SK-N-SH (cell line): Measurements from ENCODE around the gene JOSD2. TPM values are rescaled to one million over a fixed set of nuclear protein-coding genes. Genes with fewer than 3 reads are reported as not detected.

Source experiments
- CTCF ChIA-PET: fragments of 300-600, 350-600 bp; formaldehyde crosslinking; extraction: SDS; loops from one replicate; lab custom pipeline; 2021; lab: Yijun Ruan, JAX
- POLR2A ChIA-PET: fragments of 350-600 bp; sonication (Branson Sonifier 250); formaldehyde crosslinking; extraction: SDS; loops from one replicate; lab custom pipeline; 2020; ENCODE audit warnings: antibody characterized with exemption, inconsistent platforms; lab: Yijun Ruan, JAX
- DNase-seq: peaks from one replicate; pipeline ENCODE4 v3.0.0; 2012
- H2AFZ ChIP-seq: fragments of 200-600 bp; sonication (generic); 2 replicates; pipeline ENCODE4 v1.8.1; 2016; ENCODE audit warnings: antibody characterized with exemption, mild to moderate bottlenecking, low read depth
- H3F3A ChIP-seq: fragments of 200-600 bp; sonication (generic); replicated peaks from 2 replicates; pipeline ENCODE3; 2016; ENCODE audit warnings: antibody characterized with exemption, mild to moderate bottlenecking; ENCODE audit not compliant: insufficient read depth
- H3K27ac ChIP-seq, 2 experiments: fragments of 200-500 bp in 1 of 2; fragments of 200-600 bp in 1 of 2; sonication (Bioruptor generic) in 1 of 2; sonication (generic), shearing (Covaris generic) in 1 of 2; 2 replicates each; pipeline versions ENCODE4 v1.5.1 to v1.6.1; 2014 to 2016; ENCODE audit warnings: low read depth in 2 of 2, inconsistent platforms in 1 of 2, low read length in 1 of 2, mild to moderate bottlenecking in 1 of 2, mixed read lengths in 1 of 2
- H3K27me3 ChIP-seq: fragments of 200-600 bp; sonication (generic), shearing (Covaris generic); 2 replicates; pipeline ENCODE4 v1.6.1; 2016; ENCODE audit warnings: mixed run types; ENCODE audit not compliant: insufficient read depth
- H3K36me3 ChIP-seq, 2 experiments: fragments of 200-500 bp in 1 of 2; fragments of 200-600 bp in 1 of 2; sonication (Bioruptor generic) in 1 of 2; sonication (generic) in 1 of 2; replicated peaks in 1 of 2; 2 replicates each; pipeline versions ENCODE3 to v1.5.1; 2014 to 2016; ENCODE audit warnings: low read length in 1 of 2, mild to moderate bottlenecking in 1 of 2; ENCODE audit not compliant: insufficient read depth in 2 of 2, control insufficient read depth in 1 of 2
- H3K4me1 ChIP-seq, 2 experiments: fragments of 200-500 bp in 1 of 2; fragments of 200-600 bp in 1 of 2; sonication (Bioruptor generic) in 1 of 2; sonication (generic), shearing (Covaris generic) in 1 of 2; 2 replicates each; pipeline versions ENCODE4 v1.5.1 to v1.6.1; 2014 to 2016; ENCODE audit warnings: low read depth in 1 of 2, low read length in 1 of 2, mixed run types in 1 of 2; ENCODE audit not compliant: insufficient read depth in 2 of 2, control insufficient read depth in 1 of 2
- H3K4me2 ChIP-seq: fragments of 200-600 bp; sonication (generic), shearing (Covaris generic); 2 replicates; pipeline ENCODE4 v1.6.1; 2017; ENCODE audit warnings: mixed run types
- H3K4me3 ChIP-seq, 2 experiments: fragments of 200-500 bp in 1 of 2; fragments of 200-600 bp in 1 of 2; sonication (Bioruptor generic) in 1 of 2; sonication (generic), shearing (Covaris generic) in 1 of 2; 2 replicates each; pipeline versions ENCODE4 v1.5.1 to v1.8.1; 2014 to 2016; ENCODE audit warnings: low read depth in 2 of 2, inconsistent platforms in 1 of 2, low read length in 1 of 2, mild to moderate bottlenecking in 1 of 2, mixed read lengths in 1 of 2, moderate library complexity in 1 of 2
- H3K79me2 ChIP-seq: fragments of 200-600 bp; sonication (generic); 2 replicates; pipeline ENCODE4 v1.8.1; 2017; ENCODE audit warnings: mild to moderate bottlenecking; ENCODE audit not compliant: insufficient read depth
- H3K9ac ChIP-seq: fragments of 200-600 bp; sonication (generic); 2 replicates; pipeline ENCODE4 v1.6.1; 2017; ENCODE audit warnings: mixed run types
- H3K9me2 ChIP-seq: fragments of 200-600 bp; sonication (generic); 2 replicates; pipeline ENCODE4 v1.6.1; 2017; ENCODE audit warnings: mixed run types
- H3K9me3 ChIP-seq: fragments of 200-600 bp; sonication (generic); 2 replicates; pipeline ENCODE4 v1.6.1; 2017; ENCODE audit warnings: mixed run types, mild to moderate bottlenecking, moderate library complexity
- H4K20me1 ChIP-seq: fragments of 200-600 bp; sonication (generic); 2 replicates; pipeline ENCODE4 v1.6.1; 2017; ENCODE audit warnings: mild to moderate bottlenecking, mixed run types; ENCODE audit not compliant: insufficient read depth
- FOXJ3 ChIP-seq: sonication (generic); formaldehyde crosslinking; IDR thresholded peaks from 2 replicates; pipeline ENCODE4 v1.5.1; 2020; ENCODE audit warnings: mild to moderate bottlenecking, missing genetic modification reagents
- GABPA ChIP-seq: IDR thresholded peaks from 2 replicates; pipeline ENCODE4 v1.4.0; 2012; ENCODE audit warnings: low read depth, mild to moderate bottlenecking
- GATA2 ChIP-seq: sonication (generic); formaldehyde crosslinking; IDR thresholded peaks from 2 replicates; pipeline ENCODE4 v1.5.0; 2020; ENCODE audit warnings: mild to moderate bottlenecking, missing genetic modification reagents
- MAX ChIP-seq: IDR thresholded peaks from 2 replicates; pipeline ENCODE4 v1.4.0; 2012; ENCODE audit warnings: low read depth
- MXI1 ChIP-seq: IDR thresholded peaks from 2 replicates; pipeline ENCODE4 v1.6.1; 2012; ENCODE audit warnings: mild to moderate bottlenecking, low read depth, low read length, improper control_type of control experiment
- NFIC ChIP-seq: IDR thresholded peaks from 2 replicates; pipeline ENCODE4 v1.4.0; 2012; ENCODE audit warnings: borderline replicate concordance
- PBX3 ChIP-seq: IDR thresholded peaks from 2 replicates; pipeline ENCODE4; 2012
- RAD21 ChIP-seq: IDR thresholded peaks from 2 replicates; pipeline ENCODE4 v1.6.1; 2012; ENCODE audit warnings: mild to moderate bottlenecking, low read length
- RCOR1 ChIP-seq: fragments of 150-350 bp; IDR thresholded peaks from 2 replicates; pipeline ENCODE4 v1.6.1; 2017; ENCODE audit warnings: antibody characterized with exemption, low read length
- REST ChIP-seq: IDR thresholded peaks from 2 replicates; pipeline ENCODE4 v1.6.1; 2012; ENCODE audit warnings: mild to moderate bottlenecking, low read depth, low read length, moderate library complexity
- TEAD4 ChIP-seq: IDR thresholded peaks from 2 replicates; pipeline ENCODE4 v1.4.0; 2012; ENCODE audit warnings: mild to moderate bottlenecking, borderline replicate concordance; ENCODE audit not compliant: insufficient read depth
- USF1 ChIP-seq: IDR thresholded peaks from 2 replicates; pipeline ENCODE4 v1.4.0; 2012; ENCODE audit warnings: low read depth, borderline replicate concordance
- WGBS: methylation state at CpG from one replicate; pipeline ENCODE4 v1.1.6; 2017; ENCODE audit warnings: low lambda C conversion rate; 5-methylcytosine and 5-hydroxymethylcytosine counted together
- polyA plus RNA-seq, 3 experiments: library from polyadenylated mRNA; depleted of rRNA; stranded (reverse); fragments of >200 nt; gene quantifications; 2 replicates each; pipeline ENCODE4 v1.2.3, GENCODE V29; 2012

JOSD2 gene
- polyA plus RNA-seq, 1 of the 3 experiments (the other 2 are of a cell fraction) = 81.2 TPM

- H4K20me1 ChIP-seq = peaks cover 3% of the 10 kb centered on the region; the same call in 1 of the 2 replicates
- POLR2A ChIA-PET = interaction anchor here (0.5 kb wide), 1 partner anchor 49 kb away, joined by 4 read pairs; no protein-coding TSS in a partner anchor
- no peaks in the 10 kb centered on the region for H3F3A ChIP-seq
- DNase-seq = peak; percentile 64
- 80% methylated on average over 15 of the region's 18 CpGs for WGBS
- H3K9ac ChIP-seq = no peak overlapping the region
- no peaks in the 10 kb centered on the region for H3K9me3 ChIP-seq
- H3K9me2 ChIP-seq = no peaks in the 10 kb centered on the region
- H3K4me2 ChIP-seq = no peak overlapping the region
- no peaks in the 10 kb centered on the region for H3K27me3 ChIP-seq
- peak overlapping the region in 1 of 2 experiments; percentile 12; a peak in 1 of 4 replicates for H3K27ac ChIP-seq
- peaks cover 0 to 25% of the 10 kb centered on the region in 2 experiments; a peak in 1 of 4 replicates for H3K4me1 ChIP-seq
- peak; percentile 56; the same call in 1 of the 2 replicates for TF ChIP-seq GATA2 (CRISPR knock-in tag)
- no peak for TF ChIP-seq RCOR1
- peak; percentile 39 for TF ChIP-seq RAD21
- no peaks in the 10 kb centered on the region for H3K79me2 ChIP-seq
- no peak overlapping the region for H3K4me3 ChIP-seq
- no peaks in the 10 kb centered on the region for H3K36me3 ChIP-seq
- no peak overlapping the region for H2AFZ ChIP-seq
- CTCF ChIA-PET = interaction anchor here (0.7 to 2.5 kb wide), 8 partner anchors 9 to 382 kb away, joined by 3 to 28 read pairs (median 4); no protein-coding TSS in a partner anchor
Observed at GRCh38 chr19:50547385-50548190, 36.6 kb upstream of the JOSD2 start.

- no peak overlapping the region for H3K4me2 ChIP-seq
- no peaks in the 10 kb centered on the region for H3F3A ChIP-seq
- H3K4me3 ChIP-seq = no peak overlapping the region
- DNase-seq = no peak
- H3K9me2 ChIP-seq = no peaks in the 10 kb centered on the region
- ChIA-PET POLR2A (no interaction called here), CTCF (interaction anchor here (0.7 to 2.5 kb wide), 8 partner anchors 9 to 383 kb away, joined by 3 to 28 read pairs (median 4); no protein-coding TSS in a partner anchor)
- H3K27ac ChIP-seq = no peak overlapping the region
- no peaks in the 10 kb centered on the region for H3K79me2 ChIP-seq
- H3K9ac ChIP-seq = no peak overlapping the region
- H3K27me3 ChIP-seq = no peaks in the 10 kb centered on the region
- H3K36me3 ChIP-seq = no peaks in the 10 kb centered on the region
- TF ChIP-seq MAX (no peak), GABPA (no peak), PBX3 (no peak), MXI1 (no peak), FOXJ3 (CRISPR knock-in tag) (no peak), REST (no peak), TEAD4 (no peak), USF1 (no peak), NFIC (no peak)
- TF ChIP-seq, all 33 proteins: peak for 0
- 83% methylated on average over 29 of the region's 29 CpGs for WGBS
- 0 out of 2 replicates have a peak, but pooled peaks cover 2% of the 10 kb centered on the region for H4K20me1 ChIP-seq
- H3K9me3 ChIP-seq = no peaks in the 10 kb centered on the region
- no peak overlapping the region for H2AFZ ChIP-seq
- H3K4me1 ChIP-seq = peaks cover 0 to 16% of the 10 kb centered on the region in 2 experiments; a peak in 1 of 4 replicates
Observed at GRCh38 chr19:50546527-50547221, 35.7 kb upstream of the JOSD2 start.
